HG02884 (cell line): ENCODE results near the gene PPP1R15A.
"Not testable (repeated sequence)": the region's sequence is repeated elsewhere in the genome, so short reads cannot be mapped to it uniquely, and the experiment has no call there.

Experiments used
- ATAC-seq: cut with Tn5 transposase; IDR thresholded peaks from one replicate; pipeline ENCODE4 v1.9.1; 2021; ENCODE audit warnings: mild to moderate bottlenecking, moderate library complexity; ENCODE audit not compliant: unreplicated experiment

PPP1R15A gene

GRCh38 chr19:48879025-48879637 lies 6.9 kb downstream of the PPP1R15A start:
- no peak for ATAC-seq

GRCh38 chr19:48879696-48880095 lies 7.5 kb downstream of the PPP1R15A start:
- not testable (repeated sequence) for ATAC-seq

GRCh38 chr19:48881741-48882657 lies 9.8 kb downstream of the PPP1R15A start:
- ATAC-seq = no peak

DNA sequence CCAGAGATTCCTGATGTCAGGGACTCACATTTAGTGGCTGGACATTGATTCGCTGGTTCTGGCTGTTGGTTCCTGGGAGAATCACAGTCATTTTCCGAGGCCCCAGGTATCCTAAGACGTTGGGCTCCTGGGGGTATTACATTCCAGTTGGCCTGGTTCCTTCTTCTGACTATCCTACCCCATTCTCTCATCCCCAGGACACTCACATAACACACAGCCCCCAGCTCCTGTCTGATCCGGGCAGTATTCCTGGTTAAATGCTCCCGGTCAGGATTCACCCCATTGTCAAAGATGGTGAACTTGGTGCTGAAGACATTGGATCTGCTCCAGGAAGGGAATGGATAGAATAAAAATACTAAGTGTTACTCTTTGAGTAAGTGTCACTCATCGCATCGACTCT lies 11.5 kb downstream of the PPP1R15A start:
- ATAC-seq = no peak

- no peak for ATAC-seq
Measured at GRCh38 chr19:48887861-48888612, 15.8 kb downstream of the PPP1R15A start.

DNA sequence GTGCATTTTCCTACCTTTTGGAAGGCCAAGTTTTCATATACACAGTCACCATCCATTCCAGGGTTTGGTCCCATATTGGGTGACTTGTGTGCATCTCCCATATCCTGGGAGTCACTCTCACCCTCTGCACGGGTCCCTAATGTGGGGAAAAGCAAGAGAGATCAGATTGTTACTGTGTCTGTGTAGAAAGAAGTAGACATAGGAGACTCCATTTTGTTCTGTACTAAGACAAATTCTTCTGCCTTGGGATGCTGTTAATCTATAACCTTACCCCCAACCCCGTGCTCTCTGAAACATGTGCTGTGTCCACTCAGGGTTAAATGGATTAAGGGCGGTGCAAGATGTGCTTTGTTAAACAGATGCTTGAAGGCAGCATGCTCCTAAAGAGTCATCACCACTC lies 17.3 kb downstream of the PPP1R15A start:
- ATAC-seq = not testable (repeated sequence)

GRCh38 chr19:48890551-48890950 lies 18.3 kb downstream of the PPP1R15A start:
- no peak for ATAC-seq

GRCh38 chr19:48895226-48895625 lies 23.0 kb downstream of the PPP1R15A start:
- ATAC-seq = no peak

- ATAC-seq = no peak
Measured at GRCh38 chr19:48896191-48896720, 24.0 kb downstream of the PPP1R15A start.

DNA sequence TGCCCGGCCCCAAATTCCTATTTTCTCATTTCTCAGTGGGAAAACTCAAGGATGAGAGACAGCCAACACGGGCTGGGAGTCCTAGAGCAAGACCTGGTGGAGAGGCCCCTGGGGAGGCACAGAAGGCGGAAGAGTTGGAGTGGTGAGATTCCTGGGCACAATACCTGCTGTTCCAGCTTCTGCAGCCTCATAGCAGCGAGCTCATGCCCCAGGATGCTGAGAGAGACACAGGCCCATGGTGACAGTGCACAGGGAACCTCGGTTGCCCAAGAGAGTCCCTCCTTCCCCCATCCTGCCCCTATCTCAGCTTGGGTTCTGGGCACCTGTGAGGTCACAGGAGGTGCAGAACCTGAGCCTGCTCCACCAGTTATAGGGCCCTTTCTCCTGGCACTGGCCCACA lies 25.0 kb downstream of the PPP1R15A start:
- ATAC-seq = no peak

DNA sequence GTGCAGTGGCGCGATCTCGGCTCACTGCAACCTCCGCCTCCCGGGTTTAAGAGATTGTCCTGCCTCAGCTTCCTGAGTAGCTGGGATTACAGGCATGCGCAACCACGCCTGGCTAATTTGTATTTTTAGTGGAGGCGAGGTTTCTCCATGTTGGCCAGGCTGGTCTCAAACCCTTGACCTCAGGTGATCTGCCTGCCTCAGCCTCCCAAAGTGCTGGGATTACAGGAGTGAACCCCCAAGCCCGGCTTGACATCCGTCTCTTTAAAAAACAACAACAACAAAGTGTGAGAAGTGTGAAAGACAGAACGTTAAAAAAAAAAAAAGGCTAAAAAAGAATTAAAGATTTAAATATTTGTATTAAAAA lies 27.1 kb downstream of the PPP1R15A start:
- ATAC-seq = not testable (repeated sequence)

DNA sequence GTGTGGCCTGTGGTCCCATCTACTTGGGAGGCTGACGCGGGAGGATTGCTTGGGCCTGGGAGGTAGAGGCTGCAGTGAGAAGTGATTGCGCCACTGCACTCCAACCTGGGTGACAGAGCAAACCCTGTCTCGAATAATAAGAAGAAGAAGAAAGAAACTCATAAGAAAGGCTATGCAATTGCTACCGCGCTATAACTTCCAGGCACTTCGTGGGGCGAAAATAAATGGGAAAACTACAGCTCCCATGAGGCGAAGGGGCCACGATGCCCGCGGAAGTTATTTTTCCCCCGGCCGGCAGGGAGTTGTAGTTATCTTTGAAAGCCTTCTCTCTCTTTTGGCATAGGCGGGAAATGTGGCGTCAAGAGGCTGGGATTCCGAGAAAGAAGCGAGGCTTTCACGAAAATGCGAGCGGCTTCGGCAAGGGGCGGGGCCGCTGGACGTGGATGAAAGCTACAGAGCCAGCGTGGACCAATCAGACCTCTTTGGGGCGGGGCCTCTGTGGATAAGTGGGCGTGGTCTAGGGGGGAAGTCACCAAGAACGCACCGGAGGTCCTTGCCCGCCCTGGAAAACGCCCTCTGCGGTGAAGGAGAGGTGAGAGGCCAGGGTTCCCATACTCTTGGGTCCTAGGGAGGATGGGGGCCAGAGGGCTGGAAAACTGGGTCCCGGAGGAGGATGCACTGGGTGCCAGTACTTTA lies 27.7 kb downstream of the PPP1R15A start, which contains the start of gene NUCB1:
Gene NUCB1, plus strand, starts transcription at position 532 of the 696 bp plus-strand sequence. CDS start 485 bp downstream, outside the sequence.
- peak; percentile 68 for ATAC-seq

DNA sequence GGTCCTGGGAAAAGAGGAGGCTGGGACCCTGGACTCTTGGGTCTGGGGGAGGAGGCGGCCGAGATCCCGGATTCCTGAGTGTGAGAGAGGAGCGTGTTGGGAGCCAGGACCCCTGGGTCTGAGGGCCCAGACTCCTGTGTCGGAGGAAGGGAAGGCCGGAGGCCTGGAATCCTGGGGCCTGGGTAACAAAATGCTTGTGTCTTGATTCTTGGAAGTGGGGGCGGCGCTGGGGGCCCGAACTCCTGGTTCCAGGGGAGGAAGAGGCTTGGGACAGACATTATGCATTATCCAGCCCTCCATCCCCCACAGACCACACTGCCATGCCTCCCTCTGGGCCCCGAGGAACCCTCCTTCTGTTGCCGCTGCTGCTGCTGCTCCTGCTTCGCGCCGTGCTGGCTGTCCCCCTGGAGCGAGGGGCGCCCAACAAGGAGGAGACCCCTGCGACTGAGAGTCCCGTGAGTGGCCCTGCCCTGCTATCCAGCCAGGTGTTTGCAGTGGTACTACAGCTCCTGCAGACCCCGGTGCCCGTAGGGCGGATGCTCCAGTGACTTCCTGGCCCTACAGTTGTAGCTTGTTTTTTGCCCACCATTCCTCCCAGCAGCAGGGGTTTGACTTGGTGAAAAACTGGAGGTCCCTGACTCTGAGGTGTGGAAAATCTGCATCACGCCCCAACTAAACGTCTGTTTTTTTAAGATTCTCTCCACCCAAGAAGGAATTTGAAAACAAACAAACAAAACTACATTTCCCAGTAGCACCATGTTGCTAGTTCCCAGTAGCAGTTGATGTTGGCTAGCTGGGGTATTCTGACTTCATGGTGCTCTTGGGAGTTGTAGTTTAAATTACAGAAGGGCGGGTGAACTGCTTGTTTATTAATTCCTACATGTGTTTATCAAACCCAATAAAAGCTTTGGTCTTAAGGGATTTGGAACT lies 28.5 kb downstream of the PPP1R15A start:
- ATAC-seq = no peak

DNA sequence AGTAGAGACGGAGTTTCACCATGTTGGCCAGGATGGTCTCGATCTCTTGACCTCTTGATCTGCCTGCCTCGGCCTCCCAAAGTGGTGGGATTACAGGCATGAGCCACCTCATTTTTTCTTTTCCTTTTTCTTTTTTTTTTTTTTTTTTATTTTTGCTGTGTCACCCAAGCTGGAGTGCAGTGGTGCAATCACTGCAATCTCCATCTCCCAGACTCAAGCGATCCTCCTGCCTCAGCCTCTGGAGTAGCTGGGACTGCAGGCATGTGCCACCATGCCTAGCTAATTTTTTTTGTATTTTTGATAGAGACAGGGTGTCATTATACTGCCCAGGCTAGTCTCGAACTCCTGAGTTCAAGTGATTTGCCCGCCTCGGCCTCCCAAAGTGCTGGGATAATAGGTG lies 30.1 kb downstream of the PPP1R15A start:
- not testable (repeated sequence) for ATAC-seq

DNA sequence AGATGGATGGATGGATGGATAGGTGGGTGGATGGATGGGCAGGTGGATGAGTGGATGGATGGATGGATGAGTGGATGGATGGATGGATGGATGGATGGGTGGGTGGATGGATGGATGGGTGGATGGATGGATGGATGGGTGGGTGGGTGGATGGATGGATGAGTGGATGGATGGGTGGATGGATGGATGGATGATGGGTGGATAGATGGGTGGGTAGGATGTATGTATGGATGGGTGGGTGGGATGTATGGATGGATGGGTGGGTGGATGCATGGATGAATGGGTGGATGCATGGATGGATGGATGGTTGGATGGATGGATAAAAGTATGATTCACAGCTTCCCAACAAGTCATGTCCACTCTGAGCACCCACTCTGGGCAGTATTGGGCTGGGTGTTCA lies 31.6 kb downstream of the PPP1R15A start:
- not testable (repeated sequence) for ATAC-seq

DNA sequence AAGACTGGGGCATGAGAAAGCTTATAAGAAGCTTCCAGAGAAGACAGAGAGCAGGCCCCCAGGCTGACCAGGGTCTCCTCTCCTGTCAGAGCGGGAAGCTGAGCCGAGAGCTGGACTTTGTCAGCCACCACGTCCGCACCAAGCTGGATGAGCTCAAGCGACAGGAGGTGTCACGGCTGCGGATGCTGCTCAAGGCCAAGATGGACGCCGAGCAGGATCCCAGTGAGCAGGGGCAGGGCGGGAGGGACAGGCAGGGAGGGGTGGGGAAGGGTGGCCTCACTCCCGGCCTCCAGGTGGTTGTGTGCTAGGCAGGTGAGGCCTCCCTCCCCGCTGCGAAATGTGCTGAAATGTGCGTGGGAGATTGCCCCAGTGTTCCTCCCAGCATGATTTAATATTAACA lies 33.4 kb downstream of the PPP1R15A start:
- ATAC-seq = no peak

DNA sequence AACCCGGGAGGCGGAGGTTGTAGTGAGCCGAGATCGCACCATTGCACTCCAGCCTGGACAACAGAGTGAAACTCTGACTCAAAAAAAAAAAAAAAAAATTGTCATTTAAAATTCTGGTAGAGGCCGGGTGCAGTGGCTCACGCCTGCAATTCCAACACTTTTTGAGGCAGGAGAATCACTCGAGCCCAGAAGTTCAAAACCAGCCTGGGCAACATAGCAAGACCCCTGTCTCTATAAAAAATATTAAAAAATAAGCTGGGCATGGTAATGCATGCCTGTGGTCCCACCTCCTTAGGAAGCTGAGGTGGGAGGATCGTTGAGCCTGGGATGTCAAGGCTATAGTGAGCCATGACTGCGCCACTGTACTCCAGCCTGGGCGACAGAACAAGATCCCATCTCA lies 34.1 kb downstream of the PPP1R15A start:
- ATAC-seq = no peak

DNA sequence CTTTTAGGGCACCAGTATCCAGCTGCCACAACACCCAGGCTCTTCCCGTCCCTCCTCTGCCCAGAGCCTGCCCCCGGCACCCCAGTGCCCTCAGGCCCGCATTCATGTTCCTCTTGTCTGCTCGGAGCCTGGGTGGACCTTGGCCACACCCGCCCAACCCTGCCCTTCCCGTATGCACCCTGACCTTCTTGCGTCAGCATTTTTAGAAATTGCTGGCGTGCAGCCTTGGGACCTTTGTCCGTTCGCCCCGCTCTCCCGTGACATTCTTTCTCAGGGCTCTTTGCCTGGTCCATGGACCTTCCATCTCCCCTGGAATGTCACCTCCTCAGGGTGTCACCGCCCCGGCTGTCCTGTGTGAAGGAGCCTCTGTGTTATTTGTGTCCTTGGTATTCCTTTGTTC lies 35.5 kb downstream of the PPP1R15A start:
- no peak for ATAC-seq

DNA sequence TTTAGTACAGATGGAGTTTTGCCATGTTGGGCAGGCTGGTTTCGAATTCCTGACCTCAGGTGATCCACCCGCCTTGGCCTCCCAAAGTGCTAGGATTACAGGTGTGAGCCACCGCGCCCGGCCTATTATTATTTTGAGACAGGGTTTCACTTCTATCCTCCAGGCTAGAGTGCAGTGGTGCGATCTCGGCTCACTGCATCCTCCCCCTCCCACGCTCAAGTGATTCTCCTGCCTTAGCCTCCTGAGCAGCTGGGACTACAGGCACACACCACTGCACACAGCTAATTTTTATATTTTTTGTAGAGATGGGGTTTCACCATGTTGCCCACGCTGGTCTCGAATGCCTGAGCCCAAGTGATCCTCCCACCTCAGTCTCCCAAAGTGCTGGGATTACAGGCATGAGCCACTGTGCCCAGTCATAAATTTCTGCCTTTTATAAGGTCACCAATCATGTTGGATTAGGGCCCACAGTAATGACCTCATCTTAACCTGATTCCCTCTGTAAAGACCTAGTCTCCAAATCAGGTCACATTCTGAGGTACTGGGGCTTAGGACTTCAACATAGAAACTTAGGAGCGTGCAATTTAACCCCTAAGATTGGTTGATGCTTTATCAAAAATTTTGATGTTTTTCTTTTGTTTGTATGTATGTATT lies 37.3 kb downstream of the PPP1R15A start:
- not testable (repeated sequence) for ATAC-seq
